Body of pancreas (tissue), 4 donors: ENCODE data around the gene HLA-DQA2.

ENCODE experiments used
- CTCF ChIP-seq, 7 experiments: fragments of 450-650 bp in 4 of 7; fragments of 200-600 bp in 3 of 7; sonication (generic) in 3 of 7; IDR thresholded peaks; one replicate each; pipeline ENCODE4 v1.5.1; 2016 to 2019; ENCODE audit warnings: antibody characterized with exemption in 7 of 7
- POLR2A ChIP-seq, 3 donors: fragments of 450-650 bp; IDR thresholded peaks; one replicate each; pipeline ENCODE4 v1.6.1; 2016; ENCODE audit warnings: antibody characterized with exemption in 3 of 3, mild to moderate bottlenecking in 2 of 3

- TF ChIP-seq CTCF (IDR thresholded peaks at IDR 0.05): no peak
- no peak for TF ChIP-seq POLR2A (IDR thresholded peaks at IDR 0.05)
Observed at GRCh38 chr6:32697031-32697430, 44.2 kb upstream of the HLA-DQA2 start.
